Vagina (tissue), 2 donors: Measurements from ENCODE around the gene AQP9.

Source experiments
- POLR2A ChIP-seq, 2 donors: fragments of 450-650 bp; IDR thresholded peaks; one replicate each; pipeline ENCODE4 v1.6.1; 2017; ENCODE audit warnings: antibody characterized with exemption in 2 of 2, mild to moderate bottlenecking in 2 of 2, moderate library complexity in 2 of 2
- POLR2AphosphoS5 ChIP-seq, 2 donors: sonication (generic); formaldehyde crosslinking; IDR thresholded peaks; one replicate each; pipeline ENCODE4 v1.9.0; 2017; ENCODE audit warnings: antibody characterized with exemption in 2 of 2, mild to moderate bottlenecking in 2 of 2, low read depth in 1 of 2; ENCODE audit not compliant: insufficient read depth in 1 of 2
- TF ChIP-seq, protein P1 (sequence below), 3 experiments: fragments of 450-650 bp in 2 of 3; fragments of 200-600 bp in 1 of 3; sonication (generic) in 1 of 3; IDR thresholded peaks; one replicate each; pipeline ENCODE4 v1.5.1; 2017 to 2019; ENCODE audit warnings: antibody characterized with exemption in 3 of 3, mild to moderate bottlenecking in 2 of 3, moderate library complexity in 2 of 3

DNA sequence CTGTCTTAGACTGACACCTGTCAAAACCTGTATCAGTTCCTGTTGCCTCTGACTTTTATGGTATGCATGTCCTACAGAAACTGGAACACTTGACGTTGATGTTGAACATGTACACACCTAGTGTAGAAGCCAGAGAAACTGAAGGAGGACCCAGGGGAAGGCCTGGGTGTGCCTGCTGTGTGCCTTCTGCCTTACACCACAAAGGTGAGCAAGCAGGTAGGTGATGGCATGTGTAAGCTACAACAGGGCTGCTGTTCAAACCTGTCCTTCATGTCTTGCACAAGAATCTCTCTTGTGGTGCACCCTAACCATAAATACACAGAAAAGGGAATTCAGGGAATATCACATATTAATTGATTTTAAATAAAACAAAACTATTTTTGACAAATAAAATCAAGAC, 13.6 kb upstream of the AQP9 start:
- TF ChIP-seq, protein P1, sequence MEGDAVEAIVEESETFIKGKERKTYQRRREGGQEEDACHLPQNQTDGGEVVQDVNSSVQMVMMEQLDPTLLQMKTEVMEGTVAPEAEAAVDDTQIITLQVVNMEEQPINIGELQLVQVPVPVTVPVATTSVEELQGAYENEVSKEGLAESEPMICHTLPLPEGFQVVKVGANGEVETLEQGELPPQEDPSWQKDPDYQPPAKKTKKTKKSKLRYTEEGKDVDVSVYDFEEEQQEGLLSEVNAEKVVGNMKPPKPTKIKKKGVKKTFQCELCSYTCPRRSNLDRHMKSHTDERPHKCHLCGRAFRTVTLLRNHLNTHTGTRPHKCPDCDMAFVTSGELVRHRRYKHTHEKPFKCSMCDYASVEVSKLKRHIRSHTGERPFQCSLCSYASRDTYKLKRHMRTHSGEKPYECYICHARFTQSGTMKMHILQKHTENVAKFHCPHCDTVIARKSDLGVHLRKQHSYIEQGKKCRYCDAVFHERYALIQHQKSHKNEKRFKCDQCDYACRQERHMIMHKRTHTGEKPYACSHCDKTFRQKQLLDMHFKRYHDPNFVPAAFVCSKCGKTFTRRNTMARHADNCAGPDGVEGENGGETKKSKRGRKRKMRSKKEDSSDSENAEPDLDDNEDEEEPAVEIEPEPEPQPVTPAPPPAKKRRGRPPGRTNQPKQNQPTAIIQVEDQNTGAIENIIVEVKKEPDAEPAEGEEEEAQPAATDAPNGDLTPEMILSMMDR (IDR thresholded peaks at IDR 0.05): no peak
- TF ChIP-seq POLR2A (IDR thresholded peaks at IDR 0.05) (no peak), POLR2AphosphoS5 (IDR thresholded peaks at IDR 0.05; ENCODE audit: insufficient read depth in 1 of 2, low read depth in 1 of 2) (no peak)
